Measurements from ENCODE around the gene ZNF616.
A peak's percentile ranks its signal among the peaks of the same experiment; 100 is the strongest.

ZNF616 gene

GRCh38 chr19:52138983-52139251, 821 bp downstream of the ZNF616 start:
- no peaks in the 10 kb centered on the region for H3K27me3 ChIP-seq (replicated peaks; ENCODE audit: insufficient read depth, low read length)
- no peaks in the 10 kb centered on the region for H3K9me3 ChIP-seq (replicated peaks; ENCODE audit: insufficient read depth, low read length)
- no peaks in the 10 kb centered on the region for H3K4me1 ChIP-seq (ENCODE audit: low read length)
- no peak for DNase-seq
- H3K4me3 ChIP-seq (ENCODE audit: low read length): peak overlapping the region; percentile 97
- peaks cover 3% of the 10 kb centered on the region; the same call in 1 of the 2 replicates for H3F3A ChIP-seq (ENCODE audit: insufficient read depth, low read length)
- H3K27ac ChIP-seq (ENCODE audit: low read length): no peak overlapping the region
- H2AFZ ChIP-seq (ENCODE audit: low read length): peak overlapping the region; percentile 98
- H3K9me2 ChIP-seq (replicated peaks; ENCODE audit: insufficient read depth, low read length): no peaks in the 10 kb centered on the region
- H3K79me2 ChIP-seq (ENCODE audit: low read length): peaks cover 9% of the 10 kb centered on the region
- peak overlapping the region; percentile 99 for H3K4me2 ChIP-seq (ENCODE audit: low read depth, low read length)
- peak overlapping the region; percentile 77; the same call in 1 of the 2 replicates for H3K9ac ChIP-seq (ENCODE audit: low read length)
- H3K36me3 ChIP-seq (replicated peaks; ENCODE audit: insufficient read depth, low read length): no peaks in the 10 kb centered on the region
- TF ChIP-seq EZH2phosphoT487 (IDR thresholded peaks at IDR 0.05; ENCODE audit: low read length) (no peak), EZH2 (optimal IDR thresholded peaks at IDR 0.05; ENCODE audit: low read depth, low read length) (no peak)
- TF ChIP-seq, protein P1, sequence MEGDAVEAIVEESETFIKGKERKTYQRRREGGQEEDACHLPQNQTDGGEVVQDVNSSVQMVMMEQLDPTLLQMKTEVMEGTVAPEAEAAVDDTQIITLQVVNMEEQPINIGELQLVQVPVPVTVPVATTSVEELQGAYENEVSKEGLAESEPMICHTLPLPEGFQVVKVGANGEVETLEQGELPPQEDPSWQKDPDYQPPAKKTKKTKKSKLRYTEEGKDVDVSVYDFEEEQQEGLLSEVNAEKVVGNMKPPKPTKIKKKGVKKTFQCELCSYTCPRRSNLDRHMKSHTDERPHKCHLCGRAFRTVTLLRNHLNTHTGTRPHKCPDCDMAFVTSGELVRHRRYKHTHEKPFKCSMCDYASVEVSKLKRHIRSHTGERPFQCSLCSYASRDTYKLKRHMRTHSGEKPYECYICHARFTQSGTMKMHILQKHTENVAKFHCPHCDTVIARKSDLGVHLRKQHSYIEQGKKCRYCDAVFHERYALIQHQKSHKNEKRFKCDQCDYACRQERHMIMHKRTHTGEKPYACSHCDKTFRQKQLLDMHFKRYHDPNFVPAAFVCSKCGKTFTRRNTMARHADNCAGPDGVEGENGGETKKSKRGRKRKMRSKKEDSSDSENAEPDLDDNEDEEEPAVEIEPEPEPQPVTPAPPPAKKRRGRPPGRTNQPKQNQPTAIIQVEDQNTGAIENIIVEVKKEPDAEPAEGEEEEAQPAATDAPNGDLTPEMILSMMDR (IDR thresholded peaks at IDR 0.05; ENCODE audit: low read length): no peak
- no peaks in the 10 kb centered on the region for H4K20me1 ChIP-seq (ENCODE audit: insufficient read depth, low read length)

DNA sequence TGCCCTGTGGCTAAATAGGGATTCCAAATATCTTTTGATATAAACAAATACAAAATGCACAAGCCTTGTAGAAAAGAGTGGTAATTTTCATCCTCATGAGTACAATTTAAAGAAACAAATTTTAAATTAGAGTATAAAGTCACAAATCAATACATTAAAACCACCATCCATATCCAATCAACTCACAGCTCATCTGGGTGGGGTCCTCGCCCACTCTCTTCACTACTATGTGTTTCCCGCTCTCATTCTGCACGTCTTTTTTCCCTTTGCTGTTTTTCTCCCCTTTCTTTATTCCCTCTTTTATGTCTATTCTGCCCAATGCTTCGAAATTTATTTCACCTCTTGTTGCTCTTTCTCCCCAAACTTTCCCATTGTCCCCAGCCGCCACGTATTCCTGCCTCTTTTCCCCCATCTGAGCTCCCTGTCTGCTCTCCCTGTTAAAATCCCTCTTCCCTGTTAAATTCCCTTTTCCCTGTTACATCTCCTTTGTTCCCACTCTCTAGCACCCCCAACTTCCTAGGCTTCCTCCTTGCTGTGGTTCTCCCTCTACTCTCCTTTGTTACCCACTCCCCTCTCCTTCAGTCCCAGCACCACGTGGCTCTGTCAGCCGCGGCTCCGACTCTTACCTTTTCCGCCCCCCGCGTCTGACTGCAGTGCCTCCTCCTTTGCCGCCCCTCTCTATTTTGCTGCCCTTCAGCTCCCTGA, 1.3 kb downstream of the ZNF616 start:
- Histone ChIP-seq H4K20me1 (ENCODE audit: insufficient read depth, low read length) (no peaks in the 10 kb centered on the region), H3K9ac (ENCODE audit: low read length) (peak overlapping the region; percentile 77; the same call in 1 of the 2 replicates), H3K79me2 (ENCODE audit: low read length) (peaks cover 12% of the 10 kb centered on the region), H3K4me2 (ENCODE audit: low read depth, low read length) (peak overlapping the region; percentile 99), H3K36me3 (replicated peaks; ENCODE audit: insufficient read depth, low read length) (no peaks in the 10 kb centered on the region), H3K9me3 (replicated peaks; ENCODE audit: insufficient read depth, low read length) (no peaks in the 10 kb centered on the region), H3K9me2 (replicated peaks; ENCODE audit: insufficient read depth, low read length) (no peaks in the 10 kb centered on the region), H3K4me1 (ENCODE audit: low read length) (no peaks in the 10 kb centered on the region), H3K27ac (ENCODE audit: low read length) (no peak overlapping the region), H3K4me3 (ENCODE audit: low read length) (peak overlapping the region; percentile 97), H3F3A (ENCODE audit: insufficient read depth, low read length) (peaks cover 3% of the 10 kb centered on the region; the same call in 1 of the 2 replicates), H3K27me3 (replicated peaks; ENCODE audit: insufficient read depth, low read length) (no peaks in the 10 kb centered on the region), H2AFZ (ENCODE audit: low read length) (peak overlapping the region; percentile 98)
- DNase-seq: no peak
- TF ChIP-seq EZH2phosphoT487 (IDR thresholded peaks at IDR 0.05; ENCODE audit: low read length): no peak
- TF ChIP-seq EZH2 (optimal IDR thresholded peaks at IDR 0.05; ENCODE audit: low read depth, low read length): no peak
- TF ChIP-seq, protein P1 (IDR thresholded peaks at IDR 0.05; ENCODE audit: low read length): no peak

GRCh38 chr19:52120286-52120685, 19.5 kb downstream of the ZNF616 start:
- H4K20me1 ChIP-seq (ENCODE audit: insufficient read depth, low read length): no peaks in the 10 kb centered on the region
- no peak for DNase-seq
- H3K4me2 ChIP-seq (ENCODE audit: low read depth, low read length): no peak overlapping the region
- H3K27me3 ChIP-seq (replicated peaks; ENCODE audit: insufficient read depth, low read length): no peaks in the 10 kb centered on the region
- no peaks in the 10 kb centered on the region for H3K79me2 ChIP-seq (ENCODE audit: low read length)
- no peak overlapping the region for H3K9ac ChIP-seq (ENCODE audit: low read length)
- 0 out of 2 replicates have a peak, but pooled peaks cover 4% of the 10 kb centered on the region for H3K9me3 ChIP-seq (replicated peaks; ENCODE audit: insufficient read depth, low read length)
- TF ChIP-seq, protein P1 (IDR thresholded peaks at IDR 0.05; ENCODE audit: low read length): no peak
- no peak for TF ChIP-seq EZH2phosphoT487 (IDR thresholded peaks at IDR 0.05; ENCODE audit: low read length)
- no peak for TF ChIP-seq EZH2 (optimal IDR thresholded peaks at IDR 0.05; ENCODE audit: low read depth, low read length)
- no peak overlapping the region for H3K27ac ChIP-seq (ENCODE audit: low read length)
- H3K9me2 ChIP-seq (replicated peaks; ENCODE audit: insufficient read depth, low read length): no peaks in the 10 kb centered on the region
- no peak overlapping the region for H3K4me3 ChIP-seq (ENCODE audit: low read length)
- peaks cover 21% of the 10 kb centered on the region for H3K36me3 ChIP-seq (replicated peaks; ENCODE audit: insufficient read depth, low read length)
- H3K4me1 ChIP-seq (ENCODE audit: low read length): no peaks in the 10 kb centered on the region
- H3F3A ChIP-seq (ENCODE audit: insufficient read depth, low read length): no peaks in the 10 kb centered on the region
- H2AFZ ChIP-seq (ENCODE audit: low read length): no peak overlapping the region

All from MM.1S (cell line).